ENCODE measurements around the gene NEU4. TPM values are rescaled to one million over a fixed set of nuclear protein-coding genes. Genes with fewer than 3 reads are reported as not detected.
"Not testable (repeated sequence)": the region's sequence is repeated elsewhere in the genome, so short reads cannot be mapped to it uniquely, and the experiment has no call there.

NEU4 gene
- total RNA-seq, 1 donor from 2014 or later: not detected

GRCh38 chr2:241810307-241811200, 1.6 kb downstream of the NEU4 start:
- peak; percentile 47 for DNase-seq (ENCODE audit: low spot score)
- ATAC-seq: peak; percentile 39

GRCh38 chr2:241811201-241811951, 2.4 kb downstream of the NEU4 start:
- intact Hi-C loops (cut with DNase I): no loop called here
- DNase-seq (ENCODE audit: low spot score) (peak; percentile 57), ATAC-seq (peak; percentile 59)

More at GRCh38 chr2:241810307-241811200, 1.6 kb downstream of the NEU4 start:
- intact Hi-C loops (cut with DNase I): no loop called here

- DNase-seq (ENCODE audit: low spot score) (no peak), ATAC-seq (no peak)
- intact Hi-C loops (cut with DNase I): no loop called here
Observed at GRCh38 chr2:241811952-241812729, 3.1 kb downstream of the NEU4 start.

DNA sequence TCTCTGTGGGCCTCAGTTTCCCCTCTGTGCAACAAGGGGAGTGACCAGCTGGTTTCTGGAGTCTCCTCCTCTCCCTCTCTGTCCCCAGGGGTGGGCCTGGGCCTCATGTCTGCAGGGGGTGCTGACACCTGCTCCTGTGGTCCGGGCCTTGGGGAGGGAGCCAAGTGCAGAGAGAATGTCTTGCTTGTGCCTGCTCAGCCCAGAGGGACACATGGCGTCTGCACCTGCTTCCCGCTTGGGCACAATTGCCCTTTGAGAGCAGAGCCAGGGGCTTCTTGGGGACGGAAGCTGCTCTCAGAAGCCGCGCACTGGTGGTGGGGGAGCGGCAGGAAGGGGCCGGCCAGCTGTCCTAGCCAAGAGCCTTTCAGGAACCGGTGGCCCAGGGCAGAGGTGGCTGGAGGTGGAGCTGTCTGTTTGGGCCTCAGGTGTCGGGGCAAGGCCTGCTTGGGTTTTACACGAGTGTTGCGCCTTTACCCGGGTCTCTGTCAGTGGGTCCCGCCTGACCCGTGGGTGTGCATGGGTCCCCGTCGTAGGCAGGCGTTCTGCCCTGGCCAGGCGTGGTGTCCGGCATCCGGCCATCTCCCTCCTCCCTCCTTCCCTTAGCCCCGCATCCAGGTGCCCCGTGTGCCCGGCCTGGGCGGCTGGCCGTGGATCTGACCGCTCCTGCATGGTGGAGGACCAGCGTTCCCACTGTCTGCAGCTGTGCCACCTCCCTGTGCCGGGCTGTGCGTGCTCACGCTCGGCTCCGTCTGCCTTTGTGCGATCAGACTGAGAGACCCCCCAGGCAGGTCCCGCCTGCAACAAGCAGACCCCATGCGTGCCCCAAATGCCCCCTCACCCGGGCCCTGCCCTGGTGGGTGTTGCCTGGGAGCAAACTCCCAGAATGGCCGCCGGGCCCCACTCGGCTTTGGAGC, 4.0 kb downstream of the NEU4 start:
- peak; percentile 49 for DNase-seq (ENCODE audit: low spot score)
- no peak for ATAC-seq
- intact Hi-C loops (cut with DNase I): no loop called here

DNA sequence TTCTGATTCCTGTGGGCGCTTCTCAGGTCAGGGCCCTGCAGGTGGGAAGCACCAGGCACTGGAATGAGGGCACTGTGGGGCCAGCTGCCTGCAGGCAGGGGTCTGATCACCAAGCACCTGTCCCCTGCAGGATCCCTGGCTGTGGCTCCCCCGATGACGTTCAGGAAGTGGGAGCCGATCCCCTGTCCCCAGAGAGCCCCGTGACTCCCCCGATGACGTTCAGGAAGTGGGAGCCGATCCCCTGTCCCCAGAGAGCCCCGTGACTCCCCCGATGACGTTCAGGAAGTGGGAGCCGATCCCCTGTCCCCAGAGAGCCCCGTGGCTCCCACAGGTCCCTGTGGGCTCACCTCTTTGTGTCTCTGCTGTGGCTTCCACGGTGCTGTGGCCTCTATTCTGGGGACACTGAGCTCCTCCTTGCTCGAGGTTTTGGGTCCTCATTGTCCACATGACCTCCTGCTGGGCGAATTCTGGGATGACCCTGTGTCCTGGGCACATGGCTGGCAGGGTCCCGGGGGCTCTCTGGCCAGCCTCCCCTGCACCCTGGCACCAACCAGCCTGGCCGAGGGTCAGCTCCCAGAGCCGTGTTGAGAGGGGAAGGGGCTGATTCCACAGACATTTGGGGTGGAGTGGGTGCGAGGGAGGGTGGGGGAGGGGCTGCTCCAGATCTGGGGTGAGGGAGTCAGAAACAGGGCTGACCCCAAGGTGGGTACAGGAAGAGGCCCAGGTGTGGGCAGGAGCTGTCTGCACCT, 4.8 kb downstream of the NEU4 start:
- peak; percentile 44 for ATAC-seq

DNA sequence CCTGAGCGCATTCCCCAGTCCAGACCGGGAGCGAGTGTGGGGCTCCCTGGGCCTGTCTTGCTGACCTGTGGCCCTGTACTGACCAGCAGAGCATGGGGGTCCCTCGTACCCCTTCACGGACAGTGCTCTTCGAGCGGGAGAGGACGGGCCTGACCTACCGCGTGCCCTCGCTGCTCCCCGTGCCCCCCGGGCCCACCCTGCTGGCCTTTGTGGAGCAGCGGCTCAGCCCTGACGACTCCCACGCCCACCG, 5.3 kb downstream of the NEU4 start:
- ATAC-seq: no peak
- intact Hi-C loops (cut with DNase I): no loop called here
- no peak for DNase-seq (ENCODE audit: low spot score)

More for the DNA sequence above, 4.8 kb downstream of the NEU4 start:
- no peak for DNase-seq (ENCODE audit: low spot score)
- intact Hi-C loops (cut with DNase I): no loop called here

GRCh38 chr2:241814643-241815476, 5.9 kb downstream of the NEU4 start:
- no peak for DNase-seq (ENCODE audit: low spot score)
- intact Hi-C loops (cut with DNase I): no loop called here
- no peak for ATAC-seq

DNA sequence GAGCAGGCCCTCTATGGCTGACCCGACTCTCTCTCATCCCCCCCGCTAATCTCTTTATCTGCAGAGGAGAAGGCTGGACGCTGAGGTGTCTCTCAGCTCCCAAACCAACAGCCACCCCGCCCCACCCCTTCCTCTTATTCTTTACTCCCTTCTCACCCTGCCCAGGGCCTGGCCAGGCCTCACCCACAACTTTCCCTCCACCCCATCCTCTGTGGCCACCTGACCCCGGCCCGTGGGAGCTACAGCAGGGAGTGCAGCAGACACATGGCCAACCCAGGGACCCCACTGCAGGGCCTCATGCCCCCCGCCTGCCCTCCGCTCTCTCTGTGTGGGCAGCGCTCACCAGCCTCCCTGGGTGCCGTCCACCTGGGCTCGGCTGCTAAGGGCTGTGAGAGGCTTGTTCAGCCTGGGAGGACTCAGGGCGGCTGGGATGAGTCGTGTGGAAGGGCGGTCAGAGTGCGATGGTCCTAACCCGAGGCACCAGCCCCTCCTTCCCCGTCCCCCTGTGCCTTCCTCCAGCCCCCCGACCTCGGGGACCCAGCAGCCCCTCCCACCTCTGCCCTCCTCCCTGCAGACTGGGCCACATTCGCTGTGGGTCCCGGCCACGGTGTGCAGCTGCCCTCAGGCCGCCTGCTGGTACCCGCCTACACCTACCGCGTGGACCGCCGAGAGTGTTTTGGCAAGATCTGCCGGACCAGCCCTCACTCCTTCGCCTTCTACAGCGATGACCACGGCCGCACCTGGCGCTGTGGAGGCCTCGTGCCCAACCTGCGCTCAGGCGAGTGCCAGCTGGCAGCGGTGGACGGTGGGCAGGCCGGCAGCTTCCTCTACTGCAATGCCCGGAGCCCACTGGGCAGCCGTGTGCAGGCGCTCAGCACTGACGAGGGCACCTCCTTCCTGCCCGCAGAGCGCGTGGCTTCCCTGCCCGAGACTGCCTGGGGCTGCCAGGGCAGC, 6.8 kb downstream of the NEU4 start:
- DNase-seq (ENCODE audit: low spot score) (no peak), ATAC-seq (no peak)
- intact Hi-C loops (cut with DNase I): no loop called here

DNA sequence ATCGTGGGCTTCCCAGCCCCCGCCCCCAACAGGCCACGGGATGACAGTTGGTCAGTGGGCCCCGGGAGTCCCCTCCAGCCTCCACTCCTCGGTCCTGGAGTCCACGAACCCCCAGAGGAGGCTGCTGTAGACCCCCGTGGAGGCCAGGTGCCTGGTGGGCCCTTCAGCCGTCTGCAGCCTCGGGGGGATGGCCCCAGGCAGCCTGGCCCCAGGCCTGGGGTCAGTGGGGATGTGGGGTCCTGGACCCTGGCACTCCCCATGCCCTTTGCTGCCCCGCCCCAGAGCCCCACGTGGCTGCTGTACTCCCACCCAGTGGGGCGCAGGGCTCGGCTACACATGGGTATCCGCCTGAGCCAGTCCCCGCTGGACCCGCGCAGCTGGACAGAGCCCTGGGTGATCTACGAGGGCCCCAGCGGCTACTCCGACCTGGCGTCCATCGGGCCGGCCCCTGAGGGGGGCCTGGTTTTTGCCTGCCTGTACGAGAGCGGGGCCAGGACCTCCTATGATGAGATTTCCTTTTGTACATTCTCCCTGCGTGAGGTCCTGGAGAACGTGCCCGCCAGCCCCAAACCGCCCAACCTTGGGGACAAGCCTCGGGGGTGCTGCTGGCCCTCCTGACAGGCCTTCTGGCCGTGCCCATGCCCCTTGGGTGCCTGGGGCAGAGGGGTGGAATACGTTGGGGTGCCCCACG, 7.6 kb downstream of the NEU4 start:
- DNase-seq (ENCODE audit: low spot score): no peak
- intact Hi-C loops (cut with DNase I): no loop called here
- no peak for ATAC-seq

GRCh38 chr2:241817126-241817820, 8.3 kb downstream of the NEU4 start:
- ATAC-seq: no peak
- intact Hi-C loops (cut with DNase I): no loop called here
- no peak for DNase-seq (ENCODE audit: low spot score)

GRCh38 chr2:241817821-241818215, 8.8 kb downstream of the NEU4 start:
- ATAC-seq; intact Hi-C loops (cut with DNase I); DNase-seq (ENCODE audit: low spot score): not testable (repeated sequence)

DNA sequence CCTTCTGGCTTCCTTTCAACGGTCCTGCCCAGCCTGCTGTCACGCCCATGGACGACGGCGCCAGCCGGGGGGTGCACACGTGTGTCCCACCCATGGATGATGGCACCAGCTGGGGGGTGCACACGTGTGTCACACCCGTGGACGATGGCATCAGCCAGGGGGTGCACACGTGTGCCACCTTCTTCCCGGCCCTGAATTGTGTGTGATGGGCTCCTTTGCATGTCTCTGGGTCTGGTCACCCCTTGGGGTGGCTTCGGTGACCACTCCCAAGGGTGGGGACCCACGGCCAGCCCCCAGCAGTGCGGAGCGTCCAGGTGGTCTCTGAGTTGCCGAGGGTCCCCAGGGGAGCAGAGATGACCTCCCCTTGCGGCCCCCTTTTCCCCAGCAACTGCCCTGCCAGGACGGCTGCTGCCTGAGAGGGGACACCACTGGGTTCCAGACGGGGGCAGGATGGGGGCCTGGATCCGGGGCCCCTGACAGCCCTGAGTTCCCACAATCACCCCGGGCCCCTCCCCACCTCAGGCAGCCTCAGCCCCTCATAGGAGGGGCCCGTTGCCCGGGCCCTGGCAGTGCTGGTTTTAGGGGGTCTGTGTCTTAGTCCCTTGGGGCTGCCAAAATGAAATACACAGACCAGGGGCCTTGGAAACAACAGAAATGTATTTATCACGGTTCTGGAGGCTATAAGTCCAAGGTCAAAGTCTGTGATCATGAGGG, 9.4 kb downstream of the NEU4 start:
- ATAC-seq (no peak), DNase-seq (ENCODE audit: low spot score) (no peak)
- intact Hi-C loops (cut with DNase I): no loop called here

DNA sequence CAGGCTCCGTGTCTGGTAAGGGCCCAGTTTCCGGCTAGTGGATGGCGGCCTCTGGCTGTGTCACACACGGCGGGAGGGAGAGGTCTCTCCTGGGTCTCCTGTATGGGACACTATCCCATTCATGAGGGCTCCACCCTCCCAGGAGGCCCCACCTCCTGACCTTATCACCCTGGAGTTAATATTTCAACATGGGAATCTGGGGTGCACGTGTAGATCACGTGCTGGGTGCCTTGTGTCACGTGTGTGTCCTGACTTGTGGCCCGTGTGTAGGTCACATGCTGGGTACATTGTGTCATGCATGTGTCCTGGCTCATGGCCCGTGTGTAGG, 9.9 kb downstream of the NEU4 start:
- intact Hi-C loops (cut with DNase I): no loop called here
- DNase-seq (ENCODE audit: low spot score): no peak
- no peak for ATAC-seq

GRCh38 chr2:241819947-241820624, 11.1 kb downstream of the NEU4 start:
- intact Hi-C loops (cut with DNase I); ATAC-seq; DNase-seq (ENCODE audit: low spot score): not testable (repeated sequence)
